ENCODE results near the gene RSPH1.

GRCh38 chr21:42447182-42447581, 48.8 kb downstream of the RSPH1 start:
- TF ChIP-seq, protein P1, sequence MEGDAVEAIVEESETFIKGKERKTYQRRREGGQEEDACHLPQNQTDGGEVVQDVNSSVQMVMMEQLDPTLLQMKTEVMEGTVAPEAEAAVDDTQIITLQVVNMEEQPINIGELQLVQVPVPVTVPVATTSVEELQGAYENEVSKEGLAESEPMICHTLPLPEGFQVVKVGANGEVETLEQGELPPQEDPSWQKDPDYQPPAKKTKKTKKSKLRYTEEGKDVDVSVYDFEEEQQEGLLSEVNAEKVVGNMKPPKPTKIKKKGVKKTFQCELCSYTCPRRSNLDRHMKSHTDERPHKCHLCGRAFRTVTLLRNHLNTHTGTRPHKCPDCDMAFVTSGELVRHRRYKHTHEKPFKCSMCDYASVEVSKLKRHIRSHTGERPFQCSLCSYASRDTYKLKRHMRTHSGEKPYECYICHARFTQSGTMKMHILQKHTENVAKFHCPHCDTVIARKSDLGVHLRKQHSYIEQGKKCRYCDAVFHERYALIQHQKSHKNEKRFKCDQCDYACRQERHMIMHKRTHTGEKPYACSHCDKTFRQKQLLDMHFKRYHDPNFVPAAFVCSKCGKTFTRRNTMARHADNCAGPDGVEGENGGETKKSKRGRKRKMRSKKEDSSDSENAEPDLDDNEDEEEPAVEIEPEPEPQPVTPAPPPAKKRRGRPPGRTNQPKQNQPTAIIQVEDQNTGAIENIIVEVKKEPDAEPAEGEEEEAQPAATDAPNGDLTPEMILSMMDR (IDR thresholded peaks at IDR 0.05; ENCODE audit: low read depth, low read length, poor library complexity, severe bottlenecking) = no peak
- no peak for TF ChIP-seq EZH2phosphoT487 (IDR thresholded peaks at IDR 0.05; ENCODE audit: borderline replicate concordance, low read length)
